Measurements from ENCODE around the gene LMAN2.

GRCh38 chr5:177383181-177383580 lies 31.7 kb upstream of the LMAN2 start:
- TF ChIP-seq CTCF (IDR thresholded peaks at IDR 0.05) (no peak), POLR2AphosphoS5 (IDR thresholded peaks at IDR 0.05; ENCODE audit: insufficient read depth in 1 of 2, low read depth in 1 of 2) (no peak)
